SU-DHL-6 (cell line): Measurements from ENCODE around the gene HS6ST1.

Source experiments
- H2AFZ ChIP-seq: fragments of 200-600 bp; sonication (generic); 2 replicates; pipeline ENCODE4 v1.6.1; 2014; ENCODE audit warnings: low read depth, mild to moderate bottlenecking, moderate library complexity, mixed read lengths, antibody characterized with exemption, low read length; ENCODE audit not compliant: severe bottlenecking
- H3F3A ChIP-seq: fragments of 200-600 bp; shearing (Covaris generic); 2 replicates; pipeline ENCODE4 v1.6.0; 2016; ENCODE audit warnings: antibody characterized with exemption, mild to moderate bottlenecking; ENCODE audit not compliant: insufficient read depth
- H3K27ac ChIP-seq: fragments of 200-600 bp; sonication (generic); 2 replicates; pipeline ENCODE4 v1.5.1; 2016; ENCODE audit warnings: low read depth, mild to moderate bottlenecking, low read length, moderate library complexity, mixed read lengths
- H3K27me3 ChIP-seq: fragments of 200-600 bp; sonication (generic), shearing (Covaris generic); 2 replicates; pipeline ENCODE4 v1.6.0; 2014; ENCODE audit warnings: mild to moderate bottlenecking, low read length
- H3K36me3 ChIP-seq: fragments of 200-600 bp; sonication (generic); 2 replicates; pipeline ENCODE4 v1.6.1; 2014; ENCODE audit warnings: mild to moderate bottlenecking, low read length, mixed read lengths
- H3K4me2 ChIP-seq: fragments of 300-600, 200-600 bp; shearing (Covaris generic), sonication (generic); 2 replicates; pipeline ENCODE4 v1.6.0; 2014; ENCODE audit warnings: low read length, low read depth, mild to moderate bottlenecking; ENCODE audit not compliant: poor library complexity, severe bottlenecking
- H3K4me3 ChIP-seq: fragments of 200-600 bp; sonication (generic); 2 replicates; pipeline ENCODE4 v1.5.1; 2014; ENCODE audit warnings: antibody characterized with exemption, low read length, mild to moderate bottlenecking, mixed read lengths; ENCODE audit not compliant: insufficient read depth, poor library complexity, severe bottlenecking
- H3K79me2 ChIP-seq: fragments of 200-600 bp; sonication (generic); 2 replicates; pipeline ENCODE4 v1.6.1; 2014; ENCODE audit warnings: mild to moderate bottlenecking, low read length, moderate library complexity; ENCODE audit not compliant: insufficient read depth
- H3K9ac ChIP-seq: fragments of 200-600 bp; sonication (generic); 2 replicates; pipeline ENCODE4 v1.7.0; 2014; ENCODE audit warnings: mild to moderate bottlenecking, low read length
- H3K9me2 ChIP-seq: fragments of 200-600 bp; sonication (generic); replicated peaks from 2 replicates; pipeline ENCODE4 v1.6.1; 2014; ENCODE audit warnings: low read length; ENCODE audit not compliant: insufficient read depth
- H3K9me3 ChIP-seq: fragments of 200-600 bp; sonication (generic); 2 replicates; pipeline ENCODE4 v1.6.1; 2014; ENCODE audit warnings: low read length, mixed read lengths; ENCODE audit not compliant: insufficient read depth
- H4K20me1 ChIP-seq: fragments of 200-600 bp; sonication (generic); 2 replicates; pipeline ENCODE4 v1.6.1; 2014; ENCODE audit warnings: low read depth, mild to moderate bottlenecking, antibody characterized with exemption, low read length, moderate library complexity, mixed read lengths
- CTCF ChIP-seq: fragments of 200-600 bp; sonication (generic); IDR thresholded peaks from one replicate; pipeline ENCODE4 v1.5.1; 2017; ENCODE audit warnings: antibody characterized with exemption, mild to moderate bottlenecking, low read length, moderate library complexity; ENCODE audit not compliant: insufficient read depth, poor library complexity, severe bottlenecking
- EZH2phosphoT487 ChIP-seq: fragments of 200-600 bp; sonication (generic), shearing (Covaris generic); conservative IDR thresholded peaks from 2 replicates; pipeline ENCODE4 v1.6.1; 2018; ENCODE audit warnings: mild to moderate bottlenecking, antibody characterized with exemption, low read length, moderate library complexity, mixed read lengths

HS6ST1 gene

DNA sequence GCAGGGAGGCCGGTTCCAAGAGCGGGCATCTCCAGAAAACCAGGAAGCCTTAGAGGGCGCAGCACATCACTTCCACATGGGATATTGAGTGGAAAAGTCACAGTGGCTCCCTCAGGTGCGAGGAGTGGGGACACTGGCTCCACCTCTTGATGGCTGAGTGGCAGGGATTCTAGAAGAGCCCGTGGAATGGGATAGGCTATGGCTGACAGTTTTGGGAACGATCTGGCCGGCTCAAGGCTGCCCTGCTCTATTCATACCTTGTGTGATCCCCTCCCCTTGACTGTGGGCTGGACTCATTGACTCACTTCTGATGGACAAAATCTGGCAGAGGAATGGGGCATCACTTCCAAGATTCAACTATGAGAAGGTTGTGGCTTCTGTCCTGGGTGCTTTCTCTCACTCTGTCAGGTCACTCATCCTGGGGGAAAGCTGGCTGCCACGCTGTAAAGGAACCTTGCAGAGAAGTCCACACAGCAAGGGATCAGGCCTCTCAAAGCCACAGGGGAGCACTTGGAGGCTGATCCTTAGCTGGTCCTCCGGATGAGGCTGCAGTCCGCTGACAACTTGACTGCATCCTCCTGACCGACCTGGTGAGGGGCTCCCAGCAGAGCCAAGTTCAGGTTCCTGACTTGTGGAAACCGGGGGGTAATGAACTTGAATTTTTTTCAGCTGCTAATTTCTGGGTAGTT is 46.7 kb upstream of the HS6ST1 start:
- H3K79me2 ChIP-seq, result no peaks in the 10 kb centered on the region
- no peak overlapping the region for H3K9ac ChIP-seq
- no peak overlapping the region for H3K4me3 ChIP-seq
- H3K27ac ChIP-seq, result no peak overlapping the region
- no peaks in the 10 kb centered on the region for H3K36me3 ChIP-seq
- H3K9me2 ChIP-seq, result no peaks in the 10 kb centered on the region
- H3K4me2 ChIP-seq, result no peak overlapping the region
- H2AFZ ChIP-seq, result no peak overlapping the region
- no peaks in the 10 kb centered on the region for H3K9me3 ChIP-seq
- H4K20me1 ChIP-seq, result no peaks in the 10 kb centered on the region
- no peaks in the 10 kb centered on the region for H3F3A ChIP-seq
- no peaks in the 10 kb centered on the region for H3K27me3 ChIP-seq
- TF ChIP-seq EZH2phosphoT487 (no peak), CTCF (no peak)

GRCh38 chr2:128364441-128364911 is 45.8 kb upstream of the HS6ST1 start:
- no peak overlapping the region for H3K4me3 ChIP-seq
- no peaks in the 10 kb centered on the region for H3K36me3 ChIP-seq
- H3K9me2 ChIP-seq, result no peaks in the 10 kb centered on the region
- no peaks in the 10 kb centered on the region for H3K9me3 ChIP-seq
- no peaks in the 10 kb centered on the region for H3F3A ChIP-seq
- H3K4me2 ChIP-seq, result no peak overlapping the region
- no peak for TF ChIP-seq EZH2phosphoT487
- no peak for TF ChIP-seq CTCF
- no peak overlapping the region for H3K9ac ChIP-seq
- no peaks in the 10 kb centered on the region for H4K20me1 ChIP-seq
- H2AFZ ChIP-seq, result no peak overlapping the region
- H3K27me3 ChIP-seq, result no peaks in the 10 kb centered on the region
- H3K79me2 ChIP-seq, result no peaks in the 10 kb centered on the region
- no peak overlapping the region for H3K27ac ChIP-seq

DNA sequence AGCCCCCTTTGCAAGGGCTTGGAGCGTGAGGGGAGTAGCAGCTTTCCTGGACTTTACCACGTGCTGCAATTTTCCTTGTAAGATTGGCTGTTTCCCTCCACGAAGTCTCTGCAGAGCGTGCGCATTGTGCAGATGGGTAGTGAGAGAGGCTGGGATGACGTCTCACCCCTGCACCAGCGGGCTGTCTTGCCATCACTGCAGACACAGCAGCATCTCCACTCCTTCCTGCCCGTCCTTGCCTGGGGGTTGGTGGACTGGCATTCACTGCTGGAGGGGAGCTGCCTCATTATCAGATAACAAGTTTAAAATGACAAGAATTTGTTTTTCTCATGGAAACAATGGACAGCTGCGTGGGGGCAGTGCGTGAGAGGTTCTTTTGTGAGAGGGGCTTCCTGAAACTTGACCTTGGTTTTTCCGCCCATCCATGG is 45.3 kb upstream of the HS6ST1 start:
- Histone ChIP-seq H4K20me1 (no peaks in the 10 kb centered on the region), H3K4me3 (no peak overlapping the region), H3K4me2 (no peak overlapping the region), H3K27me3 (no peaks in the 10 kb centered on the region), H3F3A (no peaks in the 10 kb centered on the region), H3K79me2 (no peaks in the 10 kb centered on the region), H3K27ac (no peak overlapping the region), H3K9ac (no peak overlapping the region), H3K9me2 (no peaks in the 10 kb centered on the region), H2AFZ (no peak overlapping the region), H3K9me3 (no peaks in the 10 kb centered on the region), H3K36me3 (no peaks in the 10 kb centered on the region)
- no peak for TF ChIP-seq EZH2phosphoT487
- no peak for TF ChIP-seq CTCF
